ENCODE measurements around the gene IRF5.
"Not testable (repeated sequence)": the region's sequence is repeated elsewhere in the genome, so short reads cannot be mapped to it uniquely, and the experiment has no call there.

IRF5 gene

DNA sequence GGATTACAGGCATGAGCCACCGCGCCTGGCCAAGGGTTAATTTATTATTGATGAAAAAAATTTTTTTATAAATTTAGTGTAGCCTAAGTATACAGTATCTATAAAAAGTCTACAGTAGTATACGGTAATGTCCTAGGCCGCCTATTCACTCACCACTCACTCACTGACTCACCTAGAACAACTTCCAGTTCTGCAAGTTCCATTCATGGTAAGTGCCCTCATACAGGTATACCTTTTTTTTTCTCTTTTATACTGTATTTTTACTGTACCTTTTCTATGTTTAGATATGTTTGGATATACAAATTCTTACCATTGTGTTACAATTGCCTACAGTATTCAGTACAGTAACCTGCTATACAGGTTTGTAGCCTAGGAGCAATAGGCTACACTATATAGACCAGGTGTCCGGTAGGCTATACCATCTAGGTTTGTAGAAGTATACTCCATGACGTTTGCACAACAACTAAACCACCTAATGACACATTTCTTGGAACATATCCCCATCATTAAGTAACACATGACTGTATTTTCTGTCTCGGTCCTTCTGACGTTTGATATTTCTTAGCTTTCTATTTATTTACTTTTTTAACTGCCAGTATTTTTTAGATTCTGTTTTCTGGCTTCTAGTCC is 23.4 kb downstream of the IRF5 start:
- Histone ChIP-seq H3K36me3 (replicated peaks) (peaks cover 83% of the 10 kb centered on the region), H3K4me1 (no peaks in the 10 kb centered on the region), H3K27me3 (ENCODE audit: low read depth) (no peaks in the 10 kb centered on the region), H3K4me3 (no peak overlapping the region), H3K9me3 (no peaks in the 10 kb centered on the region)
- in situ Hi-C loops (cut with MboI; ENCODE audit: low sequenced_read_pairs) = no loop called here
- no peak for DNase-seq (ENCODE audit: low spot score in 2 of 2)

DNA sequence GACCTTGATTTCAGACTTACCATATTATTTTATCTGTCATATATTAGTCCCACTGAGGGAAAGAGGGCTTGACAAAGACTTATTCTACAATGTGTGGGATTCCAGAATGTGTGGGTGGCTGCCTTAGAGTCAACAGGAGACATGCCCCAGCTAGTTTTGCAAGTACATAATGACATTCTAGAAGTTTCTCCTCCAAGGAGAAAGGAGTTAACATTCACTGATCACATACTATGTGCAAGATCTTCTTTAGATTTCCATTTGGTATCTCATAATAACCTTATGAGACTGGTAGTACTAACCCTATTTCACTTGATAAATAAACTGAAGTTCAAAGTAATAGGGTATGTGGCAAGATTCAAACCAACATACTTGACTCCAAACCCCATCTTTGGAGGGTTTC is 25.2 kb downstream of the IRF5 start:
- Histone ChIP-seq H3K36me3 (replicated peaks) (peaks cover 83% of the 10 kb centered on the region), H3K9me3 (no peaks in the 10 kb centered on the region), H3K27me3 (ENCODE audit: low read depth) (no peaks in the 10 kb centered on the region), H3K4me1 (no peaks in the 10 kb centered on the region), H3K4me3 (no peak overlapping the region)
- DNase-seq (ENCODE audit: low spot score in 2 of 2) = no peak
- in situ Hi-C loops (cut with MboI; ENCODE audit: low sequenced_read_pairs) = no loop called here

DNA sequence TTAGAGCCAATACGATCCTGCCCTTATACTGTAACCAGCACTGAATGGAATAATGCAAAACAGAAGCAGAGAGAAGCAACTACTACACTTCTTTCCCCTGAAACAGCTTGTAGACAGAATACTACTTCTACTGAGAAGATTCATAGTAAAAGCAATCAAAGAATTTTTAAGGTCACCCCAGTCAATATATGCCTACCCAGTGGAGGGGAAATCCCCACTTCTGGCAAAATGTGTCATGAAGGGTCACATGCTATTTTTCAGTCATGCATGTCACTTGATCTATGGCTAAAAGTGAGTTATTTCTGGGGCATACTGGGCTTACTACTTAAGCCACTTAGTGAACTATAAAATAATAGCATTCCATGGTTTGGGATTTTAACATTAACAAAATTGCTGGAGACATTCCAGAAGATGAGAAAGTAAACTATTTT is 25.6 kb downstream of the IRF5 start:
- no peaks in the 10 kb centered on the region for H3K27me3 ChIP-seq (ENCODE audit: low read depth)
- DNase-seq (ENCODE audit: low spot score in 2 of 2) = no peak
- no peaks in the 10 kb centered on the region for H3K9me3 ChIP-seq
- in situ Hi-C loops (cut with MboI; ENCODE audit: low sequenced_read_pairs) = no loop called here
- H3K4me1 ChIP-seq = no peaks in the 10 kb centered on the region
- peaks cover 86% of the 10 kb centered on the region for H3K36me3 ChIP-seq (replicated peaks)
- no peak overlapping the region for H3K4me3 ChIP-seq

DNA sequence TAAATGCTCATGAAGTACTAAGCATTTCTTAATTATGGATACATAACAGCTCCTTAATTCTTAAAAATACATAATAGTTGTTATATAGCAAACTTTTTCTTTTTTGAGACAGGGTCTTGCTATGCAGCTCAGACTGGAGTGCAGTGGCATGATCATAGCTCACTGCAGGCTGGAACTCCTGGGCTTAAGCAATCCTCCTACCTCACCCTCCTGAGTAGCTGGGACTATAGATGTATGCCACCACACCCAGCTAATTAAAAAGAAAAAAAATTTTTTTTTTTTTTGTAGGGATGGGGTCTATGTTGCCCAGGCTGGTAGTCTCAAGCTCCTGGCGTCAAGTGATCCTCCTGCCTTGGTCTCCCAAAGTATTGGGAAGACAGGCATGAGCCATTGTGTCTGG is 30.9 kb downstream of the IRF5 start:
- no peak for DNase-seq (ENCODE audit: low spot score in 2 of 2)
- Histone ChIP-seq H3K27me3 (ENCODE audit: low read depth) (no peaks in the 10 kb centered on the region), H3K4me1 (no peaks in the 10 kb centered on the region), H3K36me3 (replicated peaks) (peaks cover 87% of the 10 kb centered on the region), H3K9me3 (no peaks in the 10 kb centered on the region), H3K4me3 (no peak overlapping the region)
- in situ Hi-C loops (cut with MboI; ENCODE audit: low sequenced_read_pairs) = no loop called here

DNA sequence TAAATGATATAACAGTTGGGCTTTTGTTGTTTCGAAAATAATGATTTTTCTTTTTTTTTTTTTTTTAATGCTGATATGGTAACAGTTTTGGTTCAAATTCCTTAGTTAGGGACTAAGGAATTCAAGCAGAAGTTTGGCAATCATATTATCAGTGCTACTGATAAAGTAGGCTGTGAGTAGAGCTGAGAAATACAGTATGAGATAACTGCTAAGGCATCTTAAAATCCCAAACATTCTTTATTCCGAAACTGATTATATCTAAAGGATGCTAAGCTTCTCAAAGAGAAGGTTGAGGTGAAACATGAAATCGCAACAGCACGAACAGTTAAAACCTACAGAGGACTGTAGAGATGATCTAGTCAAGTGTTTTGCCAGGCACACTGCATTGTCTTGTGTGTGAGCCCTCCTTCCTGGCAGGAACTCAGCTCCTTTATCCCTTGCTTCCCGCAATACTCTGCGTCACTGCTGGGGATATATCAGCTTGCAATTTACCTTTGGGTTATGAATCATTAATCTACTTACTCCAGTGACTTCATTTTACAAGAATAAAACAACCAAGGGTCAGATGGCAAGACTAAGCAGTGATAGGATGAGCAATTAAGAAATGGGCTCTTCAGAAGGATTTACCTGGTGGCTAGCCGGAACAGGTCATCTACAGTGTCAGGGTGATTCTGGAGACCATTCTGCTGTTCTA is 36.7 kb downstream of the IRF5 start:
- in situ Hi-C loops (cut with MboI; ENCODE audit: low sequenced_read_pairs) = no loop called here
- Histone ChIP-seq H3K4me1 (no peaks in the 10 kb centered on the region), H3K36me3 (replicated peaks) (peaks cover 81% of the 10 kb centered on the region), H3K4me3 (no peak overlapping the region), H3K9me3 (no peaks in the 10 kb centered on the region), H3K27me3 (ENCODE audit: low read depth) (no peaks in the 10 kb centered on the region; the same call in 1 of the 2 replicates)
- DNase-seq (ENCODE audit: low spot score in 2 of 2) = no peak

DNA sequence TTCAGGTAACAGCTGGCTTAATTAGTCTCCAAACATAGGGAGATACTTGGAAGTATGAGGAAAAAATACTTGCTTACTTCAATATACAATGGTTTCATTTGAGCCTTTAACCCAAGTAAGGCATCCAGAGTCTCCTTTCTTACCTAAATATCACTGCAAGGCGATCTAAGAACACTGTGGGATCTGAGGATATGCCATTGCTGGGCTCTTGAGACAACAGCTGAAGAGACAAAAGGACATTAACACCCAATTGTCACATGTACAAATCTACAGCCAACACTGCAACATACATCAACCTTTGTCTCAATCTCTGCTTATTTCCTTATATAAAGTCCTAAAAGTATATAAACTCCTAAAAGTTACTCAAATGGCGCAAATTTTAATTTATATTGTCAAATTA is 44.4 kb downstream of the IRF5 start:
- H3K4me3 ChIP-seq = no peak overlapping the region
- no peak for DNase-seq (ENCODE audit: low spot score in 2 of 2)
- peaks cover 65% of the 10 kb centered on the region for H3K36me3 ChIP-seq (replicated peaks)
- no peaks in the 10 kb centered on the region for H3K9me3 ChIP-seq
- no peaks in the 10 kb centered on the region for H3K27me3 ChIP-seq (ENCODE audit: low read depth)
- H3K4me1 ChIP-seq = peaks cover 15% of the 10 kb centered on the region
- in situ Hi-C loops (cut with MboI; ENCODE audit: low sequenced_read_pairs) = no loop called here

DNA sequence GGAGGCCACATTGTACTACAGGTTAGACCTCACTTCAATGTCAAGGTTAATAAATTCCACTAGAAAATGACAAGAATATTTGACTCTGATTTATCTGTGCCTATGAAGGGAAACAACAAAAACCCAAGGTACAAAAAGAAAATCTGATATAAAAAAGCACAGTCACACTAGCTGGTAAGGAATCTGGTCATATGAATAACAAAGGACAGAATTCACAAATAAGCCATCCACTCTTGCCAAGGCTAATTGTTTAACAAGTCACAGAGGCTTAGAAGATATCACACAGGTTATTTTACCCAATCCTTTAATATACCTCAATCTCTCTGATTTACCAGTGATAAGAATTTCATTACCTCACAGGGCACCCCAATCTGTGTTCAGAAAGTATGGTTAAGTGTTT is 47.9 kb downstream of the IRF5 start:
- H3K36me3 ChIP-seq (replicated peaks) = peaks cover 57% of the 10 kb centered on the region
- in situ Hi-C loops (cut with MboI; ENCODE audit: low sequenced_read_pairs) = no loop called here

DNA sequence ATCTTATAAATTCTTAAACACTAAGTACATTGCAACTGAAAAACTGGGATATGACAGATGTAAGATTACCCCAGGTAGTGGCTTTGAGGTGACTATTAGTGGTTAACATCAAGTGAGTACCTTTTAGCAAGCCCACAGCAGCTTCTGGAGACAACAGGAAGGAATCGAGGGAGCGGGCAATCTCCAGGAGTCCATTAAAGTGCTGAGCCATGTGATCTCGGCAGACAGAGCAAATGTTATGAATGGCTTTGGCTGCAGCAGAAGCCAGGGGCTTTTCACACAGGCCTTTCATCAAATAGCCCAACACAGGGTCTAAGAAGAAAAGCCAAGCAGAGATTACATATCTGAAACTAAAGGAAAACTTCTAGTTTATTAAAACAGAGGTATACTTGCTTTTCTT is 48.9 kb downstream of the IRF5 start:
- H3K9me3 ChIP-seq = no peaks in the 10 kb centered on the region
- peaks cover 57% of the 10 kb centered on the region for H3K36me3 ChIP-seq (replicated peaks)
- in situ Hi-C loops (cut with MboI; ENCODE audit: low sequenced_read_pairs) = no loop called here
- no peak for DNase-seq (ENCODE audit: low spot score in 2 of 2)
- no peak overlapping the region for H3K4me3 ChIP-seq
- H3K4me1 ChIP-seq = peaks cover 15% of the 10 kb centered on the region
- no peaks in the 10 kb centered on the region for H3K27me3 ChIP-seq (ENCODE audit: low read depth)

More for the DNA sequence above, 47.9 kb downstream of the IRF5 start:
- peak in 1 of 2 experiments; percentile 79 for DNase-seq (ENCODE audit: low spot score in 2 of 2)
- Histone ChIP-seq H3K27me3 (ENCODE audit: low read depth) (no peaks in the 10 kb centered on the region), H3K4me1 (peaks cover 15% of the 10 kb centered on the region), H3K9me3 (no peaks in the 10 kb centered on the region), H3K4me3 (no peak overlapping the region)

DNA sequence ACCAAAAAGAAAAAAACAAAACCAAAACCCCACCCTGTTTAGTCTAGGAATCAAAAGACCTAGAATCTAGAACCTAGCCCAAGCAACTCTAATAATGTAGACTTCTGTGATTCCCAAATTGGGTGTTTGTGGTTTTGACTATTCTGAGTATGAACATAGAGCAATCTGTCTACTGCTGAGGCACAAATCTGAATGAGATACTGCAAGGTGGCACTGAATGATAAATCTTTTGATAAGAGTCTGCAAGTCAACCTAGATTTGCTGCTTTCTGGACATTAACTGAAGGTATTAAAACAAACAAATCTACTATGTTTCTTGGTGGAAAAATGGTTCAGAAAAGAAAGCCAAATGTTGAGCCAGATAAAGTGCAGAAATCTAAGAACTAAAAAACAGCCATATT is 50.6 kb downstream of the IRF5 start:
- Histone ChIP-seq H3K4me1 (peaks cover 15% of the 10 kb centered on the region), H3K27me3 (ENCODE audit: low read depth) (no peaks in the 10 kb centered on the region), H3K4me3 (no peak overlapping the region), H3K36me3 (replicated peaks) (peaks cover 52% of the 10 kb centered on the region), H3K9me3 (no peaks in the 10 kb centered on the region)
- no peak for DNase-seq (ENCODE audit: low spot score in 2 of 2)
- in situ Hi-C loops (cut with MboI; ENCODE audit: low sequenced_read_pairs) = no loop called here

DNA sequence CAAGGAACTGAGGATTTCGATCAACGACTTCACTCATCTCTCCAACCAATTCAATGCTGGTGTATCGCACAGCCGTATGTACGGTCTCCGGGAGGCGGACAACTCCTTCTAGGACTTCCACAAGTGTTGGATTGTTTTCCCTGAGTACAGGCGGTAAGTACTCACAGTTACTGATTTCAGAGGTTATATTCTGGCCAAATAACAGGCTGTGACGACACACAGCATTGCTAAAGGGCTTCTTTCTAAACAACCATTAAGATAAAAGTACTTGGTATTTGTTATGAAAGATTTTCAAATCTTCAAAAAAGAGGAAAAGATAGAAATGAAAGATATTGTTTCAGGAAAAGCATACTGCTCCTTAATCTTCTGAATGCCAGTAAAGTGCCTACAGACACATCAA is 52.2 kb downstream of the IRF5 start:
- DNase-seq (ENCODE audit: low spot score in 2 of 2) = no peak
- in situ Hi-C loops (cut with MboI; ENCODE audit: low sequenced_read_pairs) = no loop called here
- Histone ChIP-seq H3K9me3 (no peaks in the 10 kb centered on the region), H3K4me3 (no peak overlapping the region), H3K4me1 (peaks cover 15% of the 10 kb centered on the region), H3K36me3 (replicated peaks) (peaks cover 58% of the 10 kb centered on the region), H3K27me3 (ENCODE audit: low read depth) (no peaks in the 10 kb centered on the region)

DNA sequence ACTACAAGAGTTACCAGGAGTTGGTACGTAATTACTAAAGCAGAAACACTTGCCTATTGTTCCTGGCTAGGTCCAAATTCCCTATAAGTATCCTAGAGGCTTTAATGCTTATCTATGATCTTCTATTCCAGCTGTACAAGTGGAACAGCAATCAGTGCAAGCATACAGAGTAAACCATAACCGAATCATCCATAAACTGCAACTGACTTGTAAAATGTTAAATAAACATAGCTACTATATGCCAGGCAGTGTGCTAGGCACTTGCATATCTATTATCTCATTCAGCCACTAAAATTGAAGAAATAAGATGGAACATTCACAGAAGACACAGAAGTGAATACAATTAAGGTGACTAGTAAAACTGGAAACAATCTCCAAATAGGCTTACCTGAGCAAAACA is 55.7 kb downstream of the IRF5 start:
- Histone ChIP-seq H3K4me3 (no peak overlapping the region), H3K27me3 (ENCODE audit: low read depth) (no peaks in the 10 kb centered on the region), H3K9me3 (no peaks in the 10 kb centered on the region), H3K36me3 (replicated peaks) (peaks cover 61% of the 10 kb centered on the region), H3K4me1 (no peaks in the 10 kb centered on the region)
- in situ Hi-C loops (cut with MboI; ENCODE audit: low sequenced_read_pairs) = no loop called here
- no peak for DNase-seq (ENCODE audit: low spot score in 2 of 2)

DNA sequence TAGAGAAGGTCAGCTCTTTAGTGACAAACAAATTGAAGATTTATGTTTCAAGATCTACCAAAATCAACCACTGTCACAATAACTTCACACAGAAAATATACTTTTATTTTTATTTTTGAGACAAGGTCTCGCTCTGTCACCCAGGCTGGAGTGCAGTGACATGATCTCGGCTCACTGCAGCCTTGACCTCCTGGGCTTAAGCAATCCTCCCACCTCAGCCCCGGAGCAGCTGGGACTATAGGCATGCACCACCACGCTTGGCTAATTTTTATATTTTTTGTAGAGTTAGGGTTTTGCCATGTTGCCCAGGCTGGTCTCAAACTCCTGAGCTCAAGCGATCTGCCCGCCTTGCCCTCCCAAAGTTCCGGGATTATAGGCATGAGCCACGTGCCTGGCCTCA is 56.8 kb downstream of the IRF5 start:
- H3K4me3 ChIP-seq; H3K4me1 ChIP-seq; H3K27me3 ChIP-seq (ENCODE audit: low read depth); H3K9me3 ChIP-seq; in situ Hi-C loops (cut with MboI; ENCODE audit: low sequenced_read_pairs); DNase-seq (ENCODE audit: low spot score in 2 of 2): not testable (repeated sequence)
- peaks cover 63% of the 10 kb centered on the region for H3K36me3 ChIP-seq (replicated peaks)

DNA sequence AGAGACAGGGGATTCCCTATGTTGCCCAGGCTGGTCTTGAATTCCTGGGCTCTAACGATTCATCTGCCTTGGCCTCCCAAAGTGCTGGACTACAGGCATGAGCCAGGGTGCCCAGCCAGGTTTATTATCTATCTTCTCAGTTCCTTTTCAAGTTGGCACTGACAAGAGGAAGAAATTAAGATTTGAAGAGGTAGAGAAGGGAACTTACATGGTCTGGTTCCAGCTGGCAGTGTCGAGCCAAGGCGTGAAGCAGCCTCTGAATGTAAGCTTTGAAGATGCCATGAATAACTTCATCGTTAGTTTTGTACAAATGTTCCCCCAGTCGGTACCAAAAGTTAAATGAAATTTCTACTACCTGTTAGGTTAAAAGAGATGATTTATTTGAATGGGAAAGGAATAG is 59.5 kb downstream of the IRF5 start:
- Histone ChIP-seq H3K4me3 (no peak overlapping the region), H3K27me3 (ENCODE audit: low read depth) (no peaks in the 10 kb centered on the region), H3K4me1 (no peaks in the 10 kb centered on the region), H3K9me3 (no peaks in the 10 kb centered on the region), H3K36me3 (replicated peaks) (peaks cover 59% of the 10 kb centered on the region)
- in situ Hi-C loops (cut with MboI; ENCODE audit: low sequenced_read_pairs) = no loop called here
- DNase-seq (ENCODE audit: low spot score in 2 of 2) = no peak
